HG03521 (cell line): Measurements from ENCODE around the gene PRPF40B.

ENCODE experiments used
- ATAC-seq: cut with Tn5 transposase; IDR thresholded peaks from one replicate; pipeline ENCODE4 v1.9.1; 2021; ENCODE audit warnings: mild to moderate bottlenecking, moderate library complexity; ENCODE audit not compliant: unreplicated experiment

Gene PRPF40B

DNA sequence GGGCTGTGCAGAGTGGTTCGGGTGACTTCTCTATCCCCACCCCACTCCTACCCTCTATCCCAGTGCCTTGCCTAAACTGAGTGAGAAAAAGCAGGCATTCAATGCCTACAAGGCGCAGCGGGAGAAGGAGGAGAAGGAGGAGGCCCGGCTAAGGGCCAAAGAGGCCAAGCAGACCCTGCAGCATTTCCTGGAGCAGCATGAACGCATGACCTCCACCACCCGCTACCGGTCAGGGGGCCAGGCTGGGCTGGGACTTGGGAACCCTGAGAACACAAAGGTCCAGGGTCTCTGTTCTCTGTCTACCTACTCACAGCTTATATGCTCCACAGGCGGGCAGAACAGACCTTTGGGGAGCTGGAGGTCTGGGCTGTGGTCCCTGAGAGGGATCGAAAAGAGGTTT, 11.7 kb downstream of the PRPF40B start:
- no peak for ATAC-seq

DNA sequence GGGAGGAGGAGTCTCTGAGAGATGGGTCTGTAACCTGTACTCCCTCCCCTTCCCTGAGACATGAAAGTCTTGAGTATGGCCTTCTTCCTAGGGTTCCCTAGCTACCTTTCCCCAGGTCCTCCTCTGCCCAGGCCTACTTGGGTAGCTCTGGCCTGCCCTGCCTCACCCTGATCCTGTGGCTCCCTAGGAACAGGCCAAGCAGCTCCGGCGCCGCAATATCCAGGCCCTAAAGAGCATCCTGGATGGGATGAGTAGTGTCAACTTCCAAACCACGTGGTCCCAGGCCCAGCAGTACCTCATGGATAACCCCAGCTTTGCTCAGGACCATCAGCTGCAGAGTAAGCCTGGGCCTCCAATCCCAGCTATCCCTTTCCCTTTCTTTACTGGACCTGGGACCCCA, 12.3 kb downstream of the PRPF40B start:
- no peak for ATAC-seq

DNA sequence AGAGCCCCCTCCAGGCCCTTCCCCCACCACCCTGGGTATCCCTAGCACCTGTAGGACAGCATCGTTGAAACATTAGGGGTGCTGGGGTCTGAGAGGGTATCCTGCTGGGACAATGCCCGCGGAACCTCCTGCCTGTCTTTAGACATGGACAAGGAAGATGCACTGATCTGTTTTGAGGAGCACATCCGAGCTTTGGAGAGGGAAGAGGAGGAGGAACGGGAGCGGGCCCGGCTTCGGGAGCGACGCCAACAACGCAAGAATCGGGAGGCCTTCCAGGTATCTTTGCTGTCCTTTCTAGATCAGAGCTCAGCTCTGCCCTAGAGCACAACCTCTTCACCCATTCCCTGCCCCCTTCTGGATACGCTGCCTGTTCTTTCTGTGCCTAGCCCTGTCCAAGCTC, 13.2 kb downstream of the PRPF40B start:
- ATAC-seq, result no peak

DNA sequence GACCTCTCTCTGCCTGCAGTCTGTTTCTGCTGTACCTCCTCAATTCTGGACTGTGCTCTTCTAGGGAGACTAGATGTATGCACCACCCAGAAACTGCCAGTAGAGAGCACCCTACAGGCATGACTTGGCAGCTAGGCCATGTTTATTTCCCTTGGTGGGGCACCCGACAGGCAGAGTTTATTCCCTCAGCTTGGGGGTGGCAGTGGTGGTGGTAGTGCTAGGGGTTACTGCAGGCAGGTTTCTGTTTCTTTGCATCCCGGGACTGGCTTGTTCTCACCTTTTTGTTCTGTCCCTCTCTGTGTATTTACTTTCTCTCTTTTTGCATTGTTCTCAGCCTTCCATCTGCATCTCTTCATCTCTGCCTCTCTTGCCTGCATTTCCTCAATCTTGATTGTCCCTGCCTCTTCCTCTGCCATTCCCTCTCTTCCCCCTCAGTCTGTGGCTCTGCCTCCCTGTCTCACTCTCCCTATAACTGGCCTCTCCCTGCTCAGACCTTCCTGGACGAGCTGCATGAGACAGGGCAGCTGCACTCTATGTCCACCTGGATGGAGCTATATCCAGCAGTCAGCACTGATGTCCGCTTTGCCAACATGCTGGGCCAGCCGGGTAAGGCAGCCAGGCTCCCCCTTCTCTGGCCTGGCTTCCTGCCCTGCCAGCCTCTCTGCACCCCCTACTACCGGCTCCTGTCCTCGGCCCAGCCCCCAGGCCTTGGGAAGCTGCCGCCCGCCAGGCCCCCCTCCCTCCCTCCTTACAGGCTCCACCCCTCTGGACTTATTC, 13.8 kb downstream of the PRPF40B start:
- no peak for ATAC-seq

DNA sequence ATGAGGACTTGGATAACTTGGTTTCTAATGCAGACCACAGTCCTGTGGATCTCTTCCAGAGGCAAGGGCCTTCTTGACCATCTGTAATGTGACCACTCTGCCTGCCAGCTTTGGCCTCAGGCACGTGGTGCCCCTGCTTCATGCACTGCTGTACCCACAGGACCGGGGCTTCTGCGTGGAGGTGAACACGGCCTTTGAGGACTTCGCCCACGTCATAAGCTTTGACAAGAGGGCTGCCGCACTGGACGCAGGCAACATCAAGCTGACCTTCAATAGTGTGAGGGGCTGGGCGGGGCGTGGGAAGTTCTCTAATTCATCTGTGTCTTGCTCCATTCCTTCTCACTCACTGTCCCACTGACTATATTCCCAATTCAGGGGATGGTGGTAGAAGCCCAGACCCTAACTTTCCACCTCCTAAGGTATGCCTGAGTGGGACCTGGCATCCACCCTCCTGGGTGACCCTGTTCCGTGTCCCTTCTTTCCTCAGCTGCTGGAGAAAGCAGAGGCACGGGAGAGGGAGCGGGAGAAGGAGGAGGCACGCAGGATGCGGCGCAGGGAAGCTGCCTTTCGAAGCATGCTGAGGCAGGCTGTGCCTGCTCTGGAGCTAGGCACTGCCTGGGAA, 18.5 kb downstream of the PRPF40B start:
- no peak for ATAC-seq

DNA sequence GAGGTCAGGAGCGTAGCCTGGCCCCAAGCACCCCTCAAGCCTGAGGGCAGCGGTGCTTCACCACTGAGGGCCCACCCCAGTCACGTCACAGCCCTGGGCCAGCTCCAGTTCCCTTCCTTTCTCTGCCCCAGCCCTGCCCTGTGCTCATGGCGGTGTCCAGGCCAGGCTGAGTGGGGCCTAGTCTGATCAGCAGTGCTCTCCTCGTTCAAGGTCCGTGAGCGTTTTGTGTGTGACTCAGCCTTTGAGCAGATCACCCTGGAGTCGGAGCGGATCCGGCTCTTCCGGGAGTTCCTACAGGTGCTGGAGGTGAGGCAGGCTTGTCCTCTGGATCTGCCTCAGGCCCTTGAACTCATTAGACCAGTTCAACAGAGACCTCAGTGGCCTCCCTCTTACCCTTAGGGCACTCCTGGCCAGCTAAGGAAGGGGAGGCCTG, 19.0 kb downstream of the PRPF40B start:
- ATAC-seq, result no peak

DNA sequence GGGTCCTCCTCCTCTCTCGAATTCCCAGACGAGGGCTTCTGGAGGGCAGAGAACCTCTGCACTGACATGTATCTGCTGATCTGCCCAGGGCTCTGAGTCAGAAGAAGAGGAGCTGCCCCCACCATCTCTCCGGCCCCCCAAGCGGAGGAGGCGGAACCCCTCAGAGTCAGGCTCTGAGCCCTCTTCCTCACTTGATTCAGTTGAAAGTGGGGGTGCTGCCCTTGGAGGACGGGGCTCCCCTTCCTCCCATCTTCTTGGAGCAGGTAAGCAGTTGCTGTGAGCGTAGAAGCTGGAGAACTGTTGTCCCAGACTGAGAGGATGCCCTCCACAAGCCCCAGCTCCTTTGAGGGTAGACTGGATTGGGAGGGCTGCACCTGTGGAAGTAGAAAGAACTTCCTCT, 19.8 kb downstream of the PRPF40B start:
- no peak for ATAC-seq

DNA sequence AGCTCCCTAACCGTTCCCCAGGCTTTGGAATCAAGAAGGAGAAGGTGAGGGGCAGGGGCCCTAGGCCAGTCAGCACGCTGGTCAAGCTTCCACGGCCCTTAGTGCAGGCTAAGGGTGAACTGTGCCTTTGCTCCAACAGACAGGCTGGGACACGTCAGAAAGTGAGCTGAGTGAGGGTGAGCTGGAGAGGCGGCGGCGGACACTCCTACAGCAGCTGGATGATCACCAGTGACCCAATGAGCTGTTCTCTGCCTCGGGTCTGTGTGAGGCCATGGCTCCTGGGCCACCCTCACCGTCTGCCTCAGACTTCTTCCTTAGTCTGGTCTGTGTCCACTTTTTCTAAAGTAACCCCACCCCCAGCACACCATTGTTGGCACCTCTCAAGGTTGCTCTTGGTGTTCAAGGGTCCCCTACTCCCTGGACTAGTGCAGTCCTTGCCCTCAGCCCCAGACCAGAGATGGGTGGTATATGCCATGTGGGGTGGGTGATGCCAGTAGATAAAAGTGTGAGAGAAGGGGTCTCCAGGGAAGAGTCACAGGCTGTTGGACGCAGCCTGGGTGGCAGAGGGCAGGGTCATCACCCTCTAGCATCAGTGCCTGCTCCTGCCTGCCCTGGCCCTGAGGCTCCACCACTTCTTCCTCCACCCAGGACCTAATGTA, 20.7 kb downstream of the PRPF40B start:
- ATAC-seq, result no peak

DNA sequence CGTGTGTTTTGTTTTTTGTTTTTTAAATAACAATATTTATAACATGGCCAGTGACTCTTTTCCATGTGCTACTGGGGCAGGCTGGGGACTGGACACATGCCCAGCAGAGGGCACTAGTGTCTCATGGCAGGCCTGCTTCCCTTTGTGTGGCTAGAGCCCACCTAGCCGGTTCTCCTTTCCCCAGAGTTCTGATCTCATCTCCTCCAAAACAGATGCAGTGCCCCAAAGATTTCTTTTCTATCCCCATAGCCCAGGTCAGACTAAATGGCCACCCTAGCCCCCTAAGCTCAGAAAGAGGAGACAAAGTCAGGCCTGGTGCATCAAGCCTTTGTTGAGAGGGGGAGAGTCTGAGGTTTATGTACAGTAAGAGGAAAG, 21.2 kb downstream of the PRPF40B start:
- ATAC-seq, result no peak

DNA sequence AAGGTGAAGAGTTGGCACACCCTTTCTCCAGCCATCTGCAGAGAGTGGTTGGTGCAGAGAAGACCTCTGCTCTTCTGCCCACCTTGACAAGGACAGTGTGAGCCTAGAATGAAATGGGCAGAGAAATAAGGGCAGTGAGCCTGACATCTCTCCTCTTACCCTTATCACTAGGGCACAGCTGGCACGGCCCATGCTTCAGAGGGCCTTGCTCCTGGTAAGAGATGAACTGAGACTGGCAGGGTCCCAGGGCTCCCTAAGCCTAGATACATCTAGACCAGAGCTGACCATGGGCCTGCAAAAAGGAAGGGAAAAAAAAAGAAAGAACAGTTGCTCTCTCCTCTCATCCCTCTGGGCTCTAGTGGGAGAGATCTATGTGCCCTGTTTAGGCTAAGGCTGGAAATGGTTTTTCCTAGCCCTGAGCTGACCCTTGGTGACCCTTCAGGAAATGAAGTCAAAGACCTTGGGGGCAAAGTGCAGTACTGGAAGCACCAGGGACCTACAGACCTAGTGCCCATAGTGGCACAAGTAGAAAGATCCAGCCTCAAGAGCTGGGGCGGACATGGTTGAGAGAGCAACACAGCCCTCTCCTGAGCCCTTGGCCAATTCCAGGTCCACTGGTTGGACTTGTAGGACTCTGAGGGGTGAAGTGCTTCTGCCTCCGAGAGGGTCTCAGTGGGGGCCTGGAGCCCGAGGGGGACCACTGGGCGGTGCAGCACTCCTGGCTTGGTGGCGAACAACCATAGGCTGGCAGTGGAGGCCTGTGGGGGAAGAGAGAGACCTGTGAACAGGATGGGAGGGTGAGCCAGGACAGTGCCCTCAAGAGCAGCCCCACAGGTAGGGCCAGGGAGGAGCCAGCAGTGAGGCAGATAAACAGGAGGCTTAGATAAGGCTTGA, 22.0 kb downstream of the PRPF40B start:
- no peak for ATAC-seq

DNA sequence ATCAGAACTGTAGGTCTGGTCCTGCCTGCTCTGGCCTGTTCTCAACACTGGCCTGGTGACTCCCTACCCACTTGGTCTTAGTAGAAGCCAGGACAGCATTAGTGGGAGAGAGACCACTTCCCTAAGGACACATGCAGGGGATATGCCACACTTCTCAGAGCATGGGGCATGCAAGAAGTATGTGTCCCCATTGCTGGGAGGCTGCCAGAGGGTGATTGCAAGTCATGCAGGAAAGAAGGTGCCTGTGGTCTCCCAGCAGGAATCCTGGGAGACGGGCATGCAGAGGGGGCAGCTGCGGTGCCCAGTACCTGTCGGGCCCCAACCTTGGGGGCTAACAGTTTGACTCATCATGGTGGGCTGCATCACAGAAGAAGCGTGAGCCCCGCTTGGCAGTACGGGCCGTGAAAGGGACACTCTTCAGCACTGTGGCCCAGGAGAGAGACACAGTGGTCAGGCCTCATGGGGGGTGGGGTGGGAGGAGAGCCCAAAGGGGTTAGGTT, 23.0 kb downstream of the PRPF40B start:
- ATAC-seq, result no peak

DNA sequence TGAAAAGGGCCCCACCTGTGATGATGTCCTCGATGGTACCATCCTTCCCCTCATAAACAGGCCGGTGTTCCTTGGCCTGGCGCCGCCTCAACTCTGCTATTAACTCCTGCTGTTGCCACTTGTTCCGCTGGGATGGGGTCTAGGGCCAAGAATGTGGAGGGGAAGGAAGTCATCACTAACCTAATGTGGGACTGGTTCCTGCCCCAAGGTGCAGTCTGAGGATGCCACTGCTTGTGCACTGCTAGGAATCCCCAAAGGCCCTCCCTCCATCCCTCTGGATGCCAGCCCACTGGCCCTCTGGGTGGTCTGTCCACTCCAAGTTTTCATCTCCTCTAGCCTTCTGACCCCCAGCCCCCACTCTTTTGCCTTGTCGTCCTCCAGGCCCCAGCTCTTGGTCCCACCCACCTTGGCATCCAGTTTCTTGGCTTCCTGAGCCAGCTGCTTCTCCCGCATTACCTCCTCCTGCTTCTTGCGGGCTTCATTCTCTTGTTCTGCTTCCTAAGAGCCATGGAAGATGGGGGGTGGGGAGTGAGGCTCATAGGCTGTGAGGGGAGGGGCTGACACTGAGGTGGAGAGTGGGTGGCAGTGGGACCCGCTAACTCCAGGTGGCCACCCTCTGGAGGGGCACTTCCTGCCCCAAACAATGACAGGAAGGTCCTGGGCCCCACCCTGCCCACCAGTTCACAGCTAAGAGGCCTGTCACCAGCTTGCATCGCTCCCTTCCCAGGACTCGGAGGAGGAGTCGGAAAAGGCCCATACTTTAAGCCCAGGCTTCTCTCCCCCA, 23.7 kb downstream of the PRPF40B start:
- ATAC-seq, result no peak

DNA sequence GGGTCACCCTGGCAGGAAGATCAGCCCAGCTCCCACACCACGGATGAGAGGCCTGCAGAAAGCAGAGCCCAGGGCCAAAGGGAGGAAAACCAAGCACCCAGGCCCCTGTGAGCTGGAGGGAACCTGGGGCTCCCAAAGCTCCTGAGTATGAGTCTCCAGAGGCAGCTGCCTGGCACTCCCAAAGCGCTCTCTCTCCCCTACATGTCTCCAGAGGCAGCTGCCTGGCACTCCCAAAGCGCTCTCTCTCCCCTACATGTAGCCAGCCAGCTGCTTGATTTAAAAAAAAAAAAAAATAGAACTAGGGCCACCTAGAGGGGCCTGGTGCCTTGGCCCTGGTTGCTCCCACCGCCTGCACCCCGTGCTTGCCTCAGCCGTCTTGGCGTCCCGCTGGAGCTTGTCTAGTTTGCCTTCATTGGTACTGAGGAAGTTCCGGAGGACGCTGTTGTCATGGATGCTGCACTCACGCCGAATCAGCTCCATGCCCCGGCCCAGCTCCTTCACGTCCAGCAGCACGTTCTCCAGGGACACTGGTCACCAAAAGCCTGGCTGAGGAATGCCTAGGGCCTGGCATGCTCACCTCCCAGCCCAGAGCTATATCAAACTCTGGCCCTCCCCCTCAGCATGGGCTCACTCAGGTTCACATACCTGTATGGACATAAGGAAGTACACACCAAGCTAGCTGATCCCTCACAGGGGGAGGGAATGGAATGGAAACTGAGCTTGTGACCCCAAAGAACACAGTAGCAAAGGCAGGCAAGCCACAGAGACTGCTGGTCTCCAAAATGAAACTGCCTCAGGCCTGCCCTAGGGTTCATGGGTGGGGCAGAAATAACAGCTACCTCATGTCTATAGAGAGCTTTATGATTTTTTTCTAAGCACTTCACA, 24.7 kb downstream of the PRPF40B start:
- ATAC-seq, result no peak

DNA sequence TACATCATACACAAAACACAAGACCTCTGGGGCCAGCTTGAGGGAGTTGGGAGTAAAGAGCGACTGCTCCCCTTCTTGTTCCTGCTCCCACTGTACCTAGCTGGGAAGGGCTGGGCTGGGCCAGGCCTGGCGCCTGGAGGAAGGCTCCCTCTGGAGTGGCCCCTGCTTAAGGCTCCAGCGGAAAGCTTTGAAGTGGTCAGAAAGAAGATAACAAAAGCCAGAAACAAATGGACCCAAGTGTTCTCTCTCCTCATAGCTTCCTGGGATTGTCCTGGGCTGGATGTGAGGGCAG, 25.3 kb downstream of the PRPF40B start:
- ATAC-seq, result no peak

DNA sequence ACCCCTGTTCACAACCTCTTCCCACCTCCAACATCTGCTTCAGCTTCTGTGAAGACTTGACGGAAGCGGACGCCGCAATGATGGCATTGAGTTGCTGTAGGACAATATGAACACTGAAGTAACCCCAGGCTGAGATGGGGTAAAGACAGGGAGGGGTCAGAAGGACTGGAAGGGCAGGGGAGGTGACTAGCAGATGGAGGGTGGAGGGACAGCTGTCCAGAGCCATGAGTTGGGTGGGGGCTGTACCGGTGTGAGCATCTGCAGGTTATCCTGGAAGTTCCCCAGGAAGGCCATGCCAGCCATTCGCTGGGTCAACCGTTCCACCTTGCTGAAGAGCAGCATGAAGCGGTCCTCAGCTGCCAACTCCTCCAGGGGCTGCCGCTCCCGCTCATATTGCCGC, 26.1 kb downstream of the PRPF40B start:
- ATAC-seq, result no peak

DNA sequence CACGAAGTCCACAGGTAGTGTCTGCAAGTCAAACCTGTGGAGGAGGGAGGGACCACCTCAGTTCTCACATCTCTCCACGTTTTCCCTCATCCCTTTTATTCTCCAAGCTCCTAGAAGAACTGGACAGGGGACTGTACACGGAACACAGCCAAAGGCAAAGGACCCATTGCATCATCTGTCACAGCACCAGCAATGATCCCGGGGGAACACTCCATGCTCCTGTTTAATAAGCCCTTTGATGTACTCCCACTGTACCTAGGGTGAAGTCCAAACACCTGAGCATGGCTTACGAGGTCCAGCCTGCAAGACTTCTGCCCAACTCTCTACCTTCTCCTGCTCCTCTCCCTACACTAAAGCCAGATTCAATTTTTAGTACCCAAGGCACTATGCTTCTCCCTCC, 26.5 kb downstream of the PRPF40B start:
- ATAC-seq, result no peak

DNA sequence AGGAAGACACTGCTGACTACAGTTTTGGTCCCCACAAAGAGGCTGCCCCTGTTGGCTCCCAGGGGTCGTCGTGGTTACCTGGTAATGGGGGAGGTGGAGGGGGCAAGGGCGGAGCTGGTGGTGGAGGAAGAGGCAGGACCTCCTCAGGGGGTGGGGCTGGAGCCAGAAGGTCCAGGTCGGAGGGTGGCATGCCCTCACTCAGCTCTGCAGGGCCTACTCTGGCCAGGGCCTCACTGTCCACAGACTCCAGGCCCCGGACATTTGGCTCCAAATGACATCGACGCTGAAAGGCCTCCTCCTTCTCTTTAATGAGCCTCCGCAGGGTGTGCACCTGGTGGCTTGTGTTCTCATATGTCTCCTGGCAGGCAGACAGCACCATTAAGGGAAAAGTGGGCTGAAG, 28.5 kb downstream of the PRPF40B start:
- ATAC-seq, result no peak

DNA sequence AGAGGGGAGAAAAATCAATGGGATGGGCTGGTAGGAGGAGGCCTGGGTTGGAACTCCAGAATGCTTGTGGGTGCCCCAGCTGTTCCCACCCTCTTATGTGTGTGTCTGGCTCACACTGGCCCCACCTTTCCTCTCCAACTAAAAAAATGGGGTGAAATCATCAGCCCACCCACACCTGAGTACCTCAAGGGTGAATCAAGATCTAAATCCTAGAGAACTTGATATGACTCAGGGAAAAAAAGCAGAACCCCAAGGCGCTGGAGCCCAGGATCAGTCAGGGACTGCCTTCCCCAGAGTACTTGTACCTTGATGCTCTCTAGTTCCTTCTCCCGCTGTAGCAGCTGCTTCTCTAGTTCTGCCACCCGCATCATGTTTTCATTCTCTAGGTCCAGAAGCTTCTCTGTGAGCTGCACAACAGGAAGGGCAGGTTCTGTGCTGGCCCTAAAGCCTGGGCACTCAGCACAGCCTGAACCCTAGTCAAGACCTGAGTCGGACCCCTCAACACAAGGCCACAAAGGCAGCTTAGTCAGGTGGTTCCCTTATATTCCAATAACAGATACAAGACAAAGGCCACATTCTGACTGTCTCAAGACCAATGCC, 29.7 kb downstream of the PRPF40B start:
- ATAC-seq, result no peak

DNA sequence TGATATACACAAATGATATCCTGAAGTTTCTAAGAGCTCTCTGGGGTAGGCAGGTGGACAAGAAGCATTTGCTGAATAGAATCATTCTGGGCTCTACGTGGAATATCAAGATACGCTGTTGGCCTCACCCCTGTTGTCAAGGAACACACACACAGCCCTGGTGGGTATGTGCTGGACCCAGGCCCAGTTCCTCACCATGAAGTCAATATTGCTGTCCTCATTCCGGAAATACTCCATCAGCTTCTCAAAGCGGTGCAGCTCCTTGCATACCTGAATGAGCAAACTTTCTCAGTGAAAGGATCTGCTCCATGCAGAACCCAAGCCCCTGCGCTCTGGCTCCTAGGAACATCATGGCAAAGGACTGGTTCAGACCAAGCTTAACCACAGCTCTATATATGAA, 31.4 kb downstream of the PRPF40B start:
- ATAC-seq, result no peak
